CD4-positive, alpha-beta T cell (primary cell): ENCODE measurements around the gene RPS15A. TPM values are rescaled to one million over a fixed set of nuclear protein-coding genes. Genes with fewer than 3 reads are reported as not detected.

Experiments
- ATAC-seq: fragments of 200-7000 bp; cut with Tn5 transposase; one replicate; pipeline ENCODE4 v1.10.0; 2022; ENCODE audit warnings: mild to moderate bottlenecking; ENCODE audit not compliant: poor library complexity
- CTCF ChIA-PET: fragments of 350-600 bp; sonication (Branson Sonifier 250); formaldehyde crosslinking; loops from one replicate; lab custom pipeline; 2021; ENCODE audit warnings: antibody characterized with exemption, inconsistent platforms; lab: Charles Lee
- POLR2A ChIA-PET: fragments of 350-600 bp; sonication (Branson Sonifier 250); formaldehyde crosslinking; loops from one replicate; lab custom pipeline; 2021; ENCODE audit warnings: antibody characterized with exemption, inconsistent platforms; lab: Charles Lee
- DNase-seq, 14 experiments: peaks; one replicate each; pipeline ENCODE4 v3.0.0-alpha.2; 2013 to 2020; ENCODE audit warnings: mixed read lengths in 2 of 14
- H3K27ac ChIP-seq, 2 donors: one replicate each; pipeline versions ENCODE4 v1.5.1 to v1.7.0; 2013; ENCODE audit warnings: low read length in 2 of 2, low read depth in 1 of 2, mild to moderate bottlenecking in 1 of 2
- H3K27me3 ChIP-seq, 2 experiments: 1 replicate in 1 of 2; 2 replicates in 1 of 2; pipeline versions ENCODE4 v1.6.1 to v1.7.0; 2013; ENCODE audit warnings: low read length in 2 of 2, control low read depth in 1 of 2, mild to moderate bottlenecking in 1 of 2, moderate library complexity in 1 of 2; ENCODE audit not compliant: insufficient read depth in 2 of 2, control insufficient read depth in 1 of 2
- H3K36me3 ChIP-seq: one replicate; pipeline ENCODE4 v1.6.1; 2013; ENCODE audit warnings: low read length, control low read depth; ENCODE audit not compliant: insufficient read depth
- H3K4me1 ChIP-seq: one replicate; pipeline ENCODE4 v1.6.1; 2013; ENCODE audit warnings: low read length, control low read depth; ENCODE audit not compliant: insufficient read depth
- H3K4me3 ChIP-seq: one replicate; pipeline ENCODE4 v1.5.1; 2013; ENCODE audit warnings: mild to moderate bottlenecking, low read length, moderate library complexity
- H3K9me3 ChIP-seq, 2 experiments: 1 replicate in 1 of 2; 2 replicates in 1 of 2; pipeline versions ENCODE4 v1.6.1 to v1.7.0; 2013; ENCODE audit warnings: low read length in 2 of 2, mild to moderate bottlenecking in 2 of 2, control low read depth in 1 of 2, moderate library complexity in 1 of 2; ENCODE audit not compliant: control insufficient read depth in 1 of 2, insufficient read depth in 1 of 2
- H3K27ac Mint-ChIP-seq: one replicate; pipeline ENCODE4 v1.8.0; 2020; ENCODE audit warnings: mixed read lengths
- H3K27me3 Mint-ChIP-seq: one replicate; pipeline ENCODE4 v1.8.0; 2021; ENCODE audit warnings: mixed read lengths
- H3K36me3 Mint-ChIP-seq: one replicate; pipeline ENCODE4 v1.8.0; 2021; ENCODE audit warnings: low read depth, mixed read lengths
- H3K4me1 Mint-ChIP-seq: one replicate; pipeline ENCODE4 v1.8.0; 2021; ENCODE audit warnings: low read depth, mixed read lengths
- H3K4me3 Mint-ChIP-seq: one replicate; pipeline ENCODE4 v1.8.0; 2020; ENCODE audit warnings: mild to moderate bottlenecking, mixed read lengths
- H3K9me3 Mint-ChIP-seq: one replicate; pipeline ENCODE4 v1.8.0; 2020; ENCODE audit warnings: mixed read lengths
- CTCF ChIP-seq: fragments of 200-600 bp; IDR thresholded peaks from one replicate; pipeline ENCODE4 v1.8.0; 2022; ENCODE audit warnings: antibody characterized with exemption, mild to moderate bottlenecking
- intact Hi-C, 2 experiments: fragments of 100-400 bp; cut with DNase I in 1 of 2; cut with micrococcal nuclease in 1 of 2; formaldehyde crosslinking; loops; one replicate each; pipeline versions ENCODE4 v1.15.1 to v1.9.0; 2023 to 2025; cut with DNase I, micrococcal nuclease
- polyA plus RNA-seq, 2 donors: library from polyadenylated mRNA; unstranded; fragments of 120-200 nt; gene quantifications; one replicate each; pipeline ENCODE4 v1.2.1, GENCODE V29; 2013
- total RNA-seq, 174 experiments: library from RNA in 2 of 174; stranded (reverse) in 2 of 174; gene quantifications; one replicate each; pipeline ENCODE4 v1.2.3 and lab custom pipeline; 2021 to 2026

RPS15A gene
- total RNA-seq (1,000 to 10,000 TPM; 3,821 to 3,943 TPM), total RNA-seq (lab: John Stamatoyannopoulos, UW) (141 to 468 (median 247) reads per million in 172 experiments)
- 6,967 TPM for polyA plus RNA-seq (2013, experiment 1 of 2)
- polyA plus RNA-seq (2013, experiment 2 of 2) = 5,078 TPM

- Mint-ChIP-seq H3K4me3 (peak within 1 kb of the TSS; percentile 92), H3K27me3 (no peaks in the 10 kb centered on the region), H3K36me3 (peaks cover 78% of the 10 kb centered on the region), H3K4me1 (peaks cover 49% of the 10 kb centered on the region), H3K9me3 (no peaks in the 10 kb centered on the region), H3K27ac (peak within 1 kb of the TSS; percentile 83)
- peak within 1 kb of the TSS; percentile 79 for H3K4me3 ChIP-seq
- ChIA-PET POLR2A (interaction anchor here (0.6 to 9.1 kb wide), 11 partner anchors 13 to 1420 kb away, joined by 3 to 232 read pairs (median 4); partner anchors contain the start of genes ARL6IP1, COQ7, SMG1 and VPS35L), CTCF (interaction anchor here (1.0 to 9.5 kb wide), 2 partner anchors 11 to 734 kb away, joined by 3 to 95 read pairs; partner anchors contain the start of gene ARL6IP1)
- H3K27ac ChIP-seq = peak within 1 kb of the TSS; percentile 63 to 66
- H3K4me1 ChIP-seq = peaks cover 47% of the 10 kb centered on the region
- DNase-seq (peak; percentile 84 to 99 (median 89)), ATAC-seq (peak; percentile 94)
- intact Hi-C loops = loop anchor here (1.0 to 10.0 kb wide), 5 partner anchors 11 to 1092 kb away; partner anchors contain the start of genes ARL6IP1 (in 2 of the 2), CCP110 (in 1 of the 2), COQ7 (in 1 of the 2) and GDE1 (in 1 of the 2)
- peaks cover 63% of the 10 kb centered on the region for H3K36me3 ChIP-seq
- H3K9me3 ChIP-seq = no peaks in the 10 kb centered on the region
- H3K27me3 ChIP-seq = no peaks in the 10 kb centered on the region
- TF ChIP-seq CTCF = no peak
Measured at GRCh38 chr16:18789850-18790706, at the start of gene RPS15A. Gene RPS15A (minus strand): TSS chr16:18790334. CDS start chr16:18789113, 1,221 bp downstream.

GRCh38 chr16:18839555-18839954 is 49.4 kb upstream of the RPS15A start:
- CTCF ChIA-PET = interaction anchor here (0.8 to 1.1 kb wide), 2 partner anchors 36 to 37 kb away, joined by 3 to 4 read pairs; no protein-coding TSS in a partner anchor

More at GRCh38 chr16:18839555-18839954, 49.4 kb upstream of the RPS15A start:
- DNase-seq = no peak
- Mint-ChIP-seq H3K4me1 (no peaks in the 10 kb centered on the region), H3K36me3 (peaks cover 93% of the 10 kb centered on the region), H3K27ac (peak overlapping the region; percentile 24), H3K27me3 (no peaks in the 10 kb centered on the region), H3K4me3 (no peak overlapping the region), H3K9me3 (no peaks in the 10 kb centered on the region)
- no peak overlapping the region for H3K4me3 ChIP-seq
- ATAC-seq = no peak
- no peaks in the 10 kb centered on the region for H3K9me3 ChIP-seq
- H3K36me3 ChIP-seq = peaks cover 89% of the 10 kb centered on the region
- no peaks in the 10 kb centered on the region for H3K27me3 ChIP-seq
- TF ChIP-seq CTCF = no peak
- intact Hi-C loops = no loop called here
- POLR2A ChIA-PET = no interaction called here
- H3K4me1 ChIP-seq = no peaks in the 10 kb centered on the region
- H3K27ac ChIP-seq = no peak overlapping the region
